ENCODE measurements around the gene TUSC7.

The TUSC7 gene

DNA sequence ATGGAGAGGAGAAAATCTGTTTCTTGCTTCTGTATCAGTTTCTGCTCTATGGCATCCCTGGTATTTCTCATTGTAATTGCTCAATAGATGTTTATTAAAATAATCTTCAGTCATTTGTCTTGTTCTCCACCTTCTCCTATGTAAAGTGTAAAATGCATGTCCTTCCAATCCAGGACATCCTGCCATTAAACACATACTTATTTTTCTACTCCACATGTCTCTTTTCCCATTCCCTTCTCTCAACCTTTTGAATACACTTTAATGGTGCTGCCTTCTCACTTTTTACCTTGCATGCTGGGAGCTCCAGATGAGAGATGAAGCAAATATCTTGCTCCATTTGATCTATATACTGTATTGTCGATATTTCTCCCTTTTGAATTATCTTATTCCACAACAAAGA lies 49.7 kb downstream of the TUSC7 start:
- in situ Hi-C loops (cut with HindIII; ENCODE audit: low sequenced_read_pairs): loop anchor here (25.0 kb wide), 1 partner anchor 97 kb away; no protein-coding TSS in a partner anchor
